NCI-H1105 treated with DMSO at 0.1 percent for 48 hours (cell line): Measurements from ENCODE around the gene ULK4.

Experiments used
- DNase-seq: peaks from one replicate; lab custom pipeline; 2025; lab: John Stamatoyannopoulos, UW

ULK4 gene

GRCh38 chr3:41260063-41260450, 701.8 kb downstream of the ULK4 start:
- DNase-seq, result no peak

GRCh38 chr3:41259449-41260062, 702.3 kb downstream of the ULK4 start:
- no peak for DNase-seq

GRCh38 chr3:41258239-41258800, 703.6 kb downstream of the ULK4 start:
- DNase-seq, result no peak

GRCh38 chr3:41251593-41251992, 710.3 kb downstream of the ULK4 start:
- DNase-seq, result no peak

GRCh38 chr3:41250825-41251224, 711.1 kb downstream of the ULK4 start:
- DNase-seq, result no peak

GRCh38 chr3:41249318-41249717, 712.6 kb downstream of the ULK4 start:
- DNase-seq, result no peak

GRCh38 chr3:41248525-41248924, 713.4 kb downstream of the ULK4 start:
- no peak for DNase-seq

- no peak for DNase-seq
Observed at GRCh38 chr3:41247055-41248004, 714.6 kb downstream of the ULK4 start.

- DNase-seq, result no peak
Observed at GRCh38 chr3:41244620-41245336, 717.1 kb downstream of the ULK4 start.

- DNase-seq, result no peak
Observed at GRCh38 chr3:41243183-41243582, 718.7 kb downstream of the ULK4 start.

- no peak for DNase-seq
Observed at GRCh38 chr3:41241800-41242571, 719.9 kb downstream of the ULK4 start.

GRCh38 chr3:41241161-41241560, 720.7 kb downstream of the ULK4 start:
- no peak for DNase-seq

- no peak for DNase-seq
Observed at GRCh38 chr3:41239587-41239986, 722.3 kb downstream of the ULK4 start.

- no peak for DNase-seq
Observed at GRCh38 chr3:41237907-41238306, 724.0 kb downstream of the ULK4 start.

- no peak for DNase-seq
Observed at GRCh38 chr3:41236228-41236627, 725.7 kb downstream of the ULK4 start.

GRCh38 chr3:41234823-41235721, 726.8 kb downstream of the ULK4 start:
- no peak for DNase-seq

- DNase-seq, result no peak
Observed at GRCh38 chr3:41224120-41224806, 737.6 kb downstream of the ULK4 start.

GRCh38 chr3:41223691-41224090, 738.2 kb downstream of the ULK4 start:
- DNase-seq, result no peak

- DNase-seq, result no peak
Observed at GRCh38 chr3:41223078-41223477, 738.8 kb downstream of the ULK4 start.

- no peak for DNase-seq
Observed at GRCh38 chr3:41222501-41222900, 739.4 kb downstream of the ULK4 start.
